ENCODE measurements around the gene SYNDIG1.

The SYNDIG1 gene

DNA sequence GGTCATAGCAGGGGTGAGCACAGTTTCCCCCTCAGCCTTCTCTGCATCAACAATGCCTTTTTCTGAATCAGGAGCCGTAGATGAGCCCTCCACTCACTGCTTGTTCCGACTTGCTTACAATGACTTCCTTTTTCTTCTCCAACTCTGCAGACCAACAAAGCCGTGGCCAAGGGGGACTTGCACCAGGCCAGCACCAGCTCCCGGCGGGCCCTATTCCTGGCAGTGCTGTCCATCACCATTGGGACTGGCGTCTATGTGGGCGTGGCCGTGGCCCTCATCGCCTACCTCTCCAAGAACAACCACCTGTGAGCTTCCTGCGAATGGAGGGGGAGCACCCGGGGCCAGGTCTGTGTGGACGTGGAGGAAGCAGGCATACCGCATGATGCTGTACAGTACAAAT, 195.8 kb downstream of the SYNDIG1 start:
- DNase-seq, result no peak

DNA sequence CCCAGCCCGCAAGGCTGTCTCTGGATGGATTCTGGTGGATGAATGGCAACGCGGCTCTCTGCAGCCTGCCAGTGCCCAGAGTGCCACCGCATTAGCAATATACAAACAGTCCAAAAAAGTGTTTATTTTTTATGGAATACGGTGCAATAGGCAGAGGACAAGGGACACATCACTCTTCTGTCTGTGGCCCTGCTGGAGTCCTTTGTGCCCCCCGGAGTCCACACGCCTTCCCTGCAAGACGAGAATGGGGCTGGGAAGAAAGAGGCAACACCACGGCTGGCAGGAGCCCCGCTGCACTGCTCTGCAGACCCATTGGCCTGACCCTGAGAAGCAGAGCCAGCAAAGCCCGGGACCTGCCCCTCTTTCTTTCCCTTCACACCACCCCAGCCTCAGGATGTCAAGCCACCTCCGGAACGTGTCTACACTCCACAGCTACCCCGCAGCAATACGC, 196.3 kb downstream of the SYNDIG1 start:
- no peak for DNase-seq

DNA sequence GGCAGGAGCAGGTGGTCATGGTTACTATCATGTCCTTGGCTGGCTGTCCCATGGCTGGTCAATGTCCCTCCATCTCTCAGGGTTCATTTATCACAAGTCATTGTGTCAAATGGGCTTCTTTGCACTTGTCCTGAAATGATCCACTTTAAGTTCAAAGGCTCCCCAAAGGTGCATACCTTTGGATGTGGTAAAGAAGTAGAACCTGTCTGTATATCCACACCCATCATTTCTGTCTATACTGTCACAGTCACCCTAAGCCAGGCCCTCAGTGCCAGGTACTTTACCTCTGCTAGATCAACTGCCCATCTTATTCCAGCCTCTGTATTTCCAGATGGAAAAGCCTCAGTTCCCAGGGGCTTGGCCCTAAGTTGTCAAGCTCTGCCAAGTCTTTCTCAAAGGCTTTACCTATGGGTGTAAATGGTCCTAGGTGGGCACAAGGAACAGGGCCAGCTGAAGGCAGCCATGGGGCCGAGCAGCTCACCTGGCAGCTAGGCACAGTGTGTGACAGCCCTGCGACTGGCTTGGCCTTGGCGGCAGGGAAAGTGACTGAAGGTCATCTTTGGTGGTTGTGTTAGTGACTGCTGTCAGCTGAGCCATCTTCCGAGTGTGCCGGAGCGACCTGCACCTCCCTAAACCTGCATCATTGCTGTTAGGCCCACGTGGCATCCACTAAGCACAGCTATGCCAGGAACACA, 198.4 kb downstream of the SYNDIG1 start:
- DNase-seq, result no peak

DNA sequence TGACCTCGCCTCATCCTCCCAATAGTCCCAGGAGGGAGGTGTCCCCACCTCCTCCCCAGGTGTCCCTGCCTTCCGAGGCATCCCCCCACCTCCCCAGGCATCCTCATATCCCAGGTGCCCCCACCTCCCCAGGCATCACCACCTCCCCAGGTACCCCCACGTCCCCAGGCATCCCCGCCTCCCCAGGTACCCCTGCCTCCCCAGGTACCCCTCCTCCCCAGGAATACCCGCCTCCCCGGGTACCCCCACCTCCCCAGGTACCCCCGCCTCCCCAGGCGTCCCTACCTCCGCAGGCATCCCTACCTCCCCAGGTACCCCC, 198.9 kb downstream of the SYNDIG1 start:
- no peak for DNase-seq

DNA sequence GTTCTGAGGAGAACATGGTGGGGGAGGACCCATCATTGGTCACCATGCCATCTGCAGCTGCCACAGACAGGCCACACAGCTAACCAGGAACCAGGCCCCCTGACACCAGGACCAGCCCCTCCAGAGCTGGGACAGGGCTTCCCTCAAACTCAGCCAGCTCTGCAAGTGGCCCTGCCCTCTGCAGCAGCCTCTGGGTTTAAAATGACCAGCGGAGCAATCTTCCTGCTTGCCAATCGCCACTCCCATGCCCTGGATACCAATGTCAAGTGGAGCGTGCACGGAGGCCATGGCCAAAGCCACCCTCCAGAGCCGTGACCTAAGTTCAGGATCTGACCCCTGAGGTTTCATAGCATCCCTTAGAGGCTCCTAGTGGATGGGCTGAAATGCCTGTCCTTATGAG, 199.4 kb downstream of the SYNDIG1 start:
- no peak for DNase-seq

DNA sequence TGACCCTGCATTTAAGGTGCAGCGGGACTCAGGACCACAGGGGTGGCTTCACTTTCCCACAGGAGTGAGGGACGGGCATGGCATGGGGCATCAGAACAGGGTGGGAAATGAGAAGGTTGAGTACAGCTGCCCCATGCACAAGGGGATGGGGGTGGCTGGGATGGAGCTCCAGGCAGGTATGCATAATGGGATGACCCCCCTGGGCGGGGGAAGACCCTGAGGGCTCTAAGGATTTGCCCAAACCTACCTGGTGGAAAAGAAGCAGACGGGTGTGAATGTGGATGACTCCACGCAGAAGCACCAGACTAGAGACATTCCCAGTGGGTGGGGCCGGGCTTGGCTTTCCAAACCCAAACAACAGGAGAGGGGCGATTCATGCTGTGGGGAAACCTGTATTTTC, 200.3 kb downstream of the SYNDIG1 start:
- DNase-seq, result no peak

DNA sequence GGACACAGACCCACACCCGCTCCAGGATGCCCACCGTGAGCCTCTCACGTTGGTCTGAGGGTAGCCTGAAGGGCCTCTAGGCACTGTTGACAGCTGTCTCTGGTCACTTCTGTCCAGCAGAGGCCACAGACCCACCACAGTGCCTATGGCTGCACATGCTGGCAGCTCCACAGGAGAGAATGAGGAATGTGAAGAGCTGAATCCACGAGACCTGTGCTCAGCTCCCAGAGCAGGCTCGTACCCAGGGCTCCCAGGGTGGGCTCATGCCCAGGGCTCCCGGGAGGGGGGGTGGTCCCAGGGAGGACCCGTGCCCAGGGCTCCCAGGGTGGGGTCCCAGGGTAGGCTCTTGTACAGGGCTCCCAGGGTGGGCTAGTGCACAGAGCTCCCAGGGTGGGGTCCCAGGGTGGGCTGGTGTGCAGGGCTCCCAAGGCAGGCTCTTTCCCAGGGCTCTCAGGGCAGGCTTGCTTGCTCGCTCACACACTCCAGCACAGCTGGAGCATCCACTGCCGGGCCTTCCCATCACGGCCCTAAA, 201.0 kb downstream of the SYNDIG1 start:
- no peak for DNase-seq

DNA sequence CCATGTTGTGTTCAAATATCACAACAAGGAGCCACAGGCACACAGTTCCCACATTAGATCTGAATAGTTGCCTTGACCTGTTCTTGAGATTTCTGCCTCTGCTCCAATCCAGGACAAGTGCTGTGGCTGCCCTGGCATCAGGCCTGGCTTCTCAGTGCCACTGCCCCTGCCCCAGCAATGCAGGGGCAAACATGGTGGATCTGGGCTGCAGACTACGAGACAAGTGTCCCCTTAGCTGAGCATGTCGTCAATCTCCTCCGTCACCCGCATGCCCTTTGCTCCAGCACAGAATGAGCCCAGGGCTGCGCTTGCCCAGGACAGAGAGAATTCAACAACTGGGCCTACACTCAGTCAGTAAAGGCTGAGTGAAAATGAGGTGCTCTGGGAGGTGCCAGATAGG, 201.6 kb downstream of the SYNDIG1 start:
- no peak for DNase-seq

DNA sequence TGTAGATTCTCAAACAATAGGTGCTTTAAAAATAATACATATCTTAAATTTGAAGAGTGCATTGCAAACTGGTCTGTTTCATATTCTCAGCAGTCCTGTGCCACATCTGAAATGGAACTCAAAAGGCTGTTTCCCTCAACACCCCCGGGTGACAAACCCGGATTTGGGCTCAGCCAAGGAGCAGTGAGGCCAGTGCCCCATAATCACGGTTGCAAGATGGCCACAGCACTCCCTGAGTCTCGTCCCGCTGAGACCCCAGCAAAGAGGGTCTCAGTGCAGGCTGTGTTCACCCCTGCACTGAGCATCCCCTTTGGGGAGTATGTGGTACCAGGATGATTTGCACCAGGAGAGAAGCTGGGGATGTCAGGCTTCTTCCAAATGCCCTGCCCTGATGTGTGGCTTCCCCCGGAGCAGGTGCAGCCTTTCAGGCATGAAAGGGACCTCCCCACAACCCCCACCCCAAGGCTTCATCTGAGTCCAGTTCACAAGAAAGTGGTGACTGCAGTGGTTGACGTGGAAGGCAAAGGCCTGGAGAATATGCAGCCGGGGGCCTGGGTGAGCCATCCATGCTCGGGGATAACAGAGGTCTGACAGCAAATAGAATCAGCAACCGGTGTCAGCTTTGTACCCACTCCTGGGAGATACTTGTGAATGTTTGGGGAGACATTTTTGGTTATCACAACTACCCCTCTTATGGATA, 202.9 kb downstream of the SYNDIG1 start:
- DNase-seq, result no peak

DNA sequence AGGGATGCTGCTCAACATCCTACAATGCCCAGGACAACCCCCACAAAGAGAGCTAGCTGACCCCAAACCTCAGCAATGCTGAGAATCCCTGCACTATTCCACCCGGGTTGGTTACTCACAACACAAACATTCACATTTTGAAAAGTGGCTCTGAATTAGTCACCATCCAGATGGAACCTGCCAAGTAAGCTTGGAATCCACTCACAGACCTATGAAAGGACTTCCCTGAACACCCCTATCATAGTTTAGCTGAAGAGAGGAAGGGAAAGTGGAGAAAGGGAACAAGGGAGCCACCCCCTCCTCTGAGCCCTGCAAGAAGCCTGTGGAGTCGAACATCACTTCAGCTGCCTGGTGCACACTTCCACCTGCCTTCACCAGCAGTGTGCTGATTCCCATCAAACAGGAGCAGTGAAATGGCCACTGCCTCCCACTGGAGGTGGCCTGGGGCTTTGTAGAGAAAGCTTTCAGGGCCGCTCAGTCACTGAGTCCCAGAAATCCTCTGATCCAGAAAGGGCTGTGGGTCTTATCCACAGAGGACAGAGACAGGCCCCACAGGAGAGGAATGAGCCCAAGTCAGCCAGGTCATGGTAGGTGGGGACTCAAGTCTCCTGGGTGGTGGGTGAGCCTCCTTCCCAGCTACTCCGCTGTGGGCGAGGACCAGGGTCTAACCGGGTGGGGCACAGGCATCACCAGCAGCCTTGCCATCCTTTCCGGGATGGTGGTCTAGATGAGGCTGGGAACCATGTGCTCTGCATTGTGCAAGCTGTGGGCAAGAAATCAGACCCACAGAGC, 203.7 kb downstream of the SYNDIG1 start:
- DNase-seq, result no peak

DNA sequence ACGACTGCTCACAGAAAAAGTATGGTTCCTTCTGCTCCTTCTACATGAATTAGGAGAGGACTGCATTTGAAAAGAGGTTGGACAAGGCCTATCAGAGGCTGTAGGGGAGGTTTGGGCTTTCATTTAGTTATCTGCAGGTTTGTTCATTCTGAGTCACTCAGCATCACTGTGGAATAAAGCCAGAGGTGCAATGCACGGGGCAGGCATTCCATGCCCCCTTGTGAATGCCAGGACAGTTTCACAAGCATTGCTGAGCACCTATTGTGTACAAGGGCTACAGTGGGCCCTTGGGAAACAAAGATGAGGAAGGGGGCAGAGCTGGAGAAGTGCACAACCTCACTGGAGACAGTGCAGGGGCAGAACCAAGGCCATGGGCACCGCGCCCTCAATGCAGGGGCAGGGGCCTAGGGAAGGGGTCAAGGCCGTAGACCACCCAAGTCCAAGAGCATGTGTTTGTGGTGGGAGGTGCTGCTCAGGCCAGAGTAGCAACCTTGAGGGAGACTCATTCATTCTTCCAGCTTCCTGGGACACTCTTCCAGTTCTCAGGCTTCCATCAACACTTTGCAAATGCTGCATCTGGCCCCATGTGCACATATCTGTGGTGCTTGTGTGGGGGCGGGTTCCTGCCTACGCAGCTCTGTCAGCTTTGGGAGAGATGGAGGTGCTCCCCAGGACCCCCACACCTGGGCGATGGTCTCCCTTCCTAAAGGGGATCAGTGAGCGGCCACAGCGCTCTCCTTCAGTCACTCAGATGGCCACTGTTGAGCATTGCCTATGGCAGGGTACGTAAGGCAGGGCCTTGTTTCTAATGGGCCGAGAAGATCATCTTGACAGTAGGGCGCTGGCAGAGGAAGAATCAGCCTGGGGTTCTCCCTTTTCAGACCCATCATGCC, 204.5 kb downstream of the SYNDIG1 start:
- no peak for DNase-seq

DNA sequence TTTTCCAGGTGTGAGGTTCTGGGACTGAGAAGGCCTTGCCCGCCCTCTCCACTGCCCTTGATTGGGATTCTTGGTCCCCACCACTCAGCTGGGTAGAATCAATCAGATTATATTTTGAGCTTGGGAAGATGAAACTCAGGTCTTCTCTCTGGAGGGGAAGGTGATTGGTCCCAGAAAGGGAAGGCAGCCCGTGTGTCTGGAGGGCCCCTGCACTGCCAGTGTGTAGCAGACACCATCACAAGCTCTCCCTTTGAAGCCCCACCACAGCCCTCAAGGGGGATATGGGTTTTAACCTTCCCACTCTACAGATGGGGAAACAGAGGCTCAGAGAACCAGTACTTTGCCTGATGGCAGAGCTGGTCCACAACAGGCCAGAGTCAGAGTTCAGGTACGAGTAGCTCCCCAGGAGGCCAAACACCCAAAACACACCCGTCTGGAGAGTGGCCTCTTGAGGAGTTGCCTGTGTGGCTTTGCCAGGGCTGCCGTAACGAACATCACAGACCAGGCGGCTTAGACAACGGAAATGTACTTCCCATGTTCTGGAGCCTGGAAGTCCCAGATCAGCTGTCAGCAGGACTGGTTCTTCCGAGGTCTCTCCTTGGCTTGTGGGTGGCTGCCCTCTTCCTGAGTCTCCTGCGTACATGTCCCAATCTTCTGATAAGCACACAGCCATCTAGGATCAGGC, 205.6 kb downstream of the SYNDIG1 start:
- no peak for DNase-seq

DNA sequence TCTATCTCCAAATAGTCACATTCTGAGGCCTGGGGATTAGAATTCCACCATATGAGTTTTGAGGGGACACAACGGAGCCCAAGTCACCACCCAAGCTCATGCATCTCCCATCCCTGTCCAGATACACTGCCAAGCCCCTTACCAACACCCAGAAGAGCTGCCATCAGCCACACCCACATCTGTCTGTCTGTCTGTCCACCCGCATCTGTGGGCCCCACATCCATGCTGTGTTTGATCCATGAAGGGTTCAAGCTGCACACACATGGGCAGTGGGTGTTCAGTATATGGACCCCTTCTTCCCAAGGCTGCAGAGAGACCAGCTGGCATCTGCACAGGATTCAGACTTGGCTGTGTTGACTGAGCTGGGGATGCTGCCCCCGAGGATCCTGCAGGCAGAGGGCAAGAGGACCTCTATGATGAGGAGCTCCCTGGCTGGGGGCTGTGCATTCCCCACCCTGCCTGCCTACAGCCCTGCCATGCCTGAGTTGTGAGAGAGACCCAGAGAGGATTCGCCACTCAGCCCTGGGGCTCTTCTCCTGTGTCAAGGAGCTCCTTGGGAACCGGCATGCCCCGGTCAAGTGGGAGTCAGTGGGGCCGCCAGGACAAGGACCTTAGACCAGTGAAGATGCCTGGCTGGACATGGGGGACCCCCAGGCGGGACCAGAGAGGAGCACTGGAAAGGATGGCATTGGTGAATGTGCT, 206.4 kb downstream of the SYNDIG1 start:
- no peak for DNase-seq

DNA sequence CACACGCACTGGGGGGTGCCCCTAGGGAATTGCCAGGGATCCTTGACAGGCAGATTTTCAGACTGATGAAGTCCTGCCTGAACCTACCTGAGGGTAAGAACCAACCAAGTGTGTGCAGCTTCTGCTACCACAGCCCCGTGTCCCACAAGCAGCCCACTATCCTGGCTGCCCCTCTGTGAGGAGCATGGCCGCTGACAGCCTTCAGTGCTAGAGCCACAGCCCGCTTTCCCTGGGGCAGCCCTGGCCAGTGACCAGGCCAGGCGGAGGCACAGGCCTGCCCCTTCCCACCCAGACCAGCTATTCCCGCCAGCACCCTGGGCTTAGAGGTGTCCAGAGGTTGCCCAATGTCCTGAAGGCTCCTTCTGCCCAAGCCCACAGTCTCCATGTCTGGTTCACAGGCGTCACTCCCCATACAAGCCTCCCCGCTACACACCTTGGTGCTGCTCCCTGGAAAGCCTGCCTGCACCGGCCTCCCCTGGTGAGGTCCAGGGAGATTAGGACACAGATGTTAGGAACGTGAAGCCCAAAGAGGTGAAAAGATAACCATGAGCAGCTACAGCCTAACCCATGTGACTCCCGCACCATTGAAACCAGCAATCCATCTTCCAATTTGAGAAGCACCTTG, 207.0 kb downstream of the SYNDIG1 start:
- DNase-seq, result no peak

DNA sequence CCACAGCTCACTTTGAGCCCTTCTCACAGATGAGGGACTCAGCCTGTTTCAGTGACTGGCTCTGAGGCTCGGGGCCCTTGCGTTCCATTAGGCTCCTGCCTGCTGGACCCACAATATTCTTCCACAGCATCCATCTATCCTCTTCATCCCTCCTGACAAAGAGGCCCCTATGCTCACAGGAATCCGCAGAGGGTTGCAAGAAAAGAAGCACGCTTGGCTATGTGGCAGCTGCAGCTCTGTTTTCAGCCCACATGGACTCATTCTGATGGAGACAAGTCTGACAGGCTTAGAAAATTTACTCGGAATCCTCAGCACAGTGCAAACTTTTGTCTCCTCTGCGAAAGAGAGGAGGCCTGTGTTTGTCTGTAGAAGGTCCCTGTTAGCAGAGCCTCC, 207.5 kb downstream of the SYNDIG1 start:
- no peak for DNase-seq

DNA sequence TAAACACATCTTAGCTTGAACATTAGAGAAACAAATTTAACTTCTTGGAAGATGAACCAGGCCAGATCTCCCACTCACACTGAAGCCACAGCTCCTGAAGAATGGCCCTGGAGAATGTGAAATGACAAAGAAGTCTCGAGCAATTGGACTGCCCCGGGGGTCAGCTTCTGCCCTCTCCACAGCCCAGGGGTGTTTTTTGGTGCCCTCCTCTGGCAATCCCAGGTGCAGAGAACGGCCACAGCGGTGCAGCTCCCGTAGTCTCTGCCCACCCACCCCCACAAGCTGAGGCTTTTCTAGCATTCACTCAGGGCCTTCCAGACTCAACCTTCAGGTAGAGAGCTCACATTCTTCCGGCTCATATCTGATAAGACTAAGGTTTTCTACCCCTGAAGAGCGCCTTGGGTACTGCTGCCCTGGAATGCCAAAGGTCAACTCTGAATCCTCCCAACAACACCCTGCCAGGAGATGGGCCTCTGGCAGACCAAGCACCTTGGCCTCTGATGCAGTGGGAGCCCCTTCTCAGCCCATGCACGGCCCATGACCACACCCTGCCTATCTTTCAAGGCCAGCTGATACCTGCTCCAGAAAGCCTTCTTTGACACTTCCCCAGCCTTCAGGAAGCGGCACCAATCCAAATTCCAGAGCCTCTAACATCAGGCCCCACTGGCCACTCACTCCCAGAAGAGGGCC, 208.3 kb downstream of the SYNDIG1 start:
- no peak for DNase-seq

DNA sequence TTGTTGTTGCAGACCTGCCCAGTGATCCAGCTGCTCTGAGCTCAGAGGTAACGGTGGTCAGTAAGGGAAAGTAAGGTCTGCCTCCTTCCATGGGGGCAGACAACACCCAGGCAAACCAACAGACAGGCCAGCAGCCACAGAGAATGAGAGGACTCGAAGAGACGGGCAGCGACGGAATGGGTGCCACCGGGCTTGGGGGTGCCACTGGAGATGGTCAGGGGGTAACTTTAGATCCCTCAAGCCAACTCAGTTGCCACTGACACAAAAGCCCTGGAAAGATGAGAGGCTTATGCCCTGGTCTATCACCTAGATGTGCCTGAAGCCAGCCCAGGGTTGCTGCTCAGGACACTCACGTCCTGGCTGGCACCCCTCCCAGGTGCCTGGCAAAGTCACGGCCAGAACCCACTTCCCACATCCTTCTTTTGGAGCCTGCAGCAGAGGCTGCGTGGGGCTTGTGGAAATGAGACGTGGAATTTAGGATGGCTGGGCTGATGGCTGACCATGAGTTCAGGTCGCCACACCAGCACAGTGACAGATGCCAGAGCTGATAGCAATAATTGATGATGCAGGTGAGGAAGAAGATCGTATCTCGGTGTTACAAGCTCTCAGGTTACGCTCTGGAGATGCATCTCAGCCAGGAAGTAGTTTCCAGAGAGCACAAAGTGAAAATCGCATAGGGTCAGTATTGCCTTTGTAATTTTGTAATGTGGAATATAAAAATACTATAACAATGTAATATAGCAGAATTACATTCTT, 209.1 kb downstream of the SYNDIG1 start:
- no peak for DNase-seq

DNA sequence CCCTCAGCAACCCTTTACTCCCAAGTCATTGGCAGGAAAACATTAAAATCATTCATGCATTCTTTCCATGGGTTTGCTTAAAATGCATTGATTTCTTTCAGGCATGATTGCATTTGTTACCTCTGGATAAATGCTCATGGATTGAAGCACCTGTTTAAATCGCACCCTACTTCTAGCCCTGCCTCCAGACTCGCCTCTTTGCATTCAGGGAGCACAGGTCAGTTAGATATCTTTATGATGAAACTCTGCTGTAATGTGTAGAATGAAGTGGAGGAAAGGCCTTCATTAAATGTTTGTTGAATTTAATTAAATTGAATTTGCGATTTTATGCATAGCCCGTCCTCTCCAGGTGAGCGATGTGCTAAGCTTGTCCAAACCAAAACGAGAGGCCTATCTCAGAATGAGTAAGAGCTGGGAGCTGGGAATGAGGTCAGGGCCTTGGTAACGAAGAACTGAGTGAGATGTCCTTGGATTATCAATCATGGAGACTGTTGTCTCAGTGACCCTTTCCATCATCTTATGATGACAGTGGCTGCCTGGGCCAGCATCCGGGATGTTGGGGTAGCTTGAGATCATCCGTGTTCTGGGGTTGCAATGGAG, 210.1 kb downstream of the SYNDIG1 start:
- no peak for DNase-seq
